SK-N-SH treated with all-trans-retinoic acid at 6 μM for 48 hours (cell line): ENCODE measurements around the gene CLDN24.

Experiments used
- ATAC-seq: fragments of 200-7000 bp; cut with Tn5 transposase; 3 replicates; pipeline ENCODE4 v1.9.1; 2020; ENCODE audit warnings: mild to moderate bottlenecking, moderate library complexity
- ARNTL ChIP-seq: fragments of 450-650 bp; formaldehyde crosslinking; IDR thresholded peaks from 2 replicates; pipeline ENCODE4 v1.5.0; 2020; ENCODE audit warnings: low read depth, mild to moderate bottlenecking, moderate library complexity, borderline replicate concordance
- BACH2 ChIP-seq: fragments of 250-450 bp; sonication (Bioruptor Pico); IDR thresholded peaks from 2 replicates; pipeline ENCODE4 v1.9.0; 2021; ENCODE audit warnings: mild to moderate bottlenecking, borderline replicate concordance
- CREB5 ChIP-seq: fragments of 250-450 bp; sonication (Bioruptor Pico); IDR thresholded peaks from 2 replicates; pipeline ENCODE4 v1.5.1; 2020; ENCODE audit warnings: low read depth, mild to moderate bottlenecking, moderate library complexity
- CSDC2 ChIP-seq: fragments of 250-450 bp; sonication (Bioruptor Pico); IDR thresholded peaks from 2 replicates; pipeline ENCODE4 v1.5.0; 2020; ENCODE audit warnings: mild to moderate bottlenecking, moderate library complexity
- CSRNP3 ChIP-seq: fragments of 250-450 bp; sonication (Bioruptor Pico); IDR thresholded peaks from 2 replicates; pipeline ENCODE4 v1.5.1; 2021; ENCODE audit warnings: mild to moderate bottlenecking, moderate library complexity
- ESRRG ChIP-seq: fragments of 250-450 bp; sonication (Bioruptor Pico); IDR thresholded peaks from 2 replicates; pipeline ENCODE4 v1.6.1; 2021; ENCODE audit warnings: mild to moderate bottlenecking
- GLIS3 ChIP-seq: fragments of 250-450 bp; sonication (Bioruptor Pico); IDR thresholded peaks from 2 replicates; pipeline ENCODE4 v1.5.0; 2020; ENCODE audit warnings: mild to moderate bottlenecking, moderate library complexity
- ISL1 ChIP-seq: fragments of 250-450 bp; sonication (Bioruptor Pico); IDR thresholded peaks from 2 replicates; pipeline ENCODE4 v2.1.2; 2022; ENCODE audit warnings: mild to moderate bottlenecking, moderate library complexity
- OSR1 ChIP-seq: fragments of 250-450 bp; sonication (Bioruptor Pico); IDR thresholded peaks from 2 replicates; pipeline ENCODE4 v1.8.0; 2022; ENCODE audit warnings: moderate library complexity, mild to moderate bottlenecking, inconsistent platforms
- PATZ1 ChIP-seq: fragments of 250-450 bp; sonication (Bioruptor Pico); IDR thresholded peaks from 2 replicates; pipeline ENCODE4 v1.8.0; 2020; ENCODE audit warnings: mild to moderate bottlenecking, moderate library complexity, borderline replicate concordance
- POU6F1 ChIP-seq: fragments of 250-450 bp; sonication (Bioruptor Pico); IDR thresholded peaks from 2 replicates; pipeline ENCODE4 v1.8.0; 2021; ENCODE audit warnings: low read depth, mild to moderate bottlenecking, moderate library complexity, borderline replicate concordance
- PPARA ChIP-seq: fragments of 250-450 bp; sonication (Bioruptor Pico); IDR thresholded peaks from 2 replicates; pipeline ENCODE4 v1.5.0; 2020; ENCODE audit warnings: mild to moderate bottlenecking, borderline replicate concordance
- RARB ChIP-seq: fragments of 250-450 bp; sonication (Bioruptor Pico); IDR thresholded peaks from 2 replicates; pipeline ENCODE4 v1.8.0; 2021; ENCODE audit warnings: mild to moderate bottlenecking, moderate library complexity
- SNAI2 ChIP-seq: fragments of 250-450 bp; sonication (Bioruptor Pico); IDR thresholded peaks from 2 replicates; pipeline ENCODE4 v1.5.0; 2020; ENCODE audit warnings: mild to moderate bottlenecking, moderate library complexity
- TCF4 ChIP-seq: fragments of 250-450 bp; sonication (Bioruptor Pico); IDR thresholded peaks from 2 replicates; pipeline ENCODE4 v1.8.0; 2021; ENCODE audit warnings: mild to moderate bottlenecking, moderate library complexity, borderline replicate concordance
- TOX ChIP-seq: fragments of 250-450 bp; sonication (Bioruptor Pico); IDR thresholded peaks from 2 replicates; pipeline ENCODE4 v1.8.0; 2021; ENCODE audit warnings: mild to moderate bottlenecking, moderate library complexity, borderline replicate concordance
- ZC3H10 ChIP-seq: fragments of 250-450 bp; sonication (Bioruptor Pico); IDR thresholded peaks from 2 replicates; pipeline ENCODE4 v1.5.1; 2021; ENCODE audit warnings: mild to moderate bottlenecking, moderate library complexity
- ZFP3 ChIP-seq: fragments of 250-450 bp; sonication (Bioruptor Pico); IDR thresholded peaks from 2 replicates; pipeline ENCODE4 v1.5.0; 2020; ENCODE audit warnings: mild to moderate bottlenecking, moderate library complexity
- ZFP30 ChIP-seq: fragments of 450-650 bp; formaldehyde crosslinking; IDR thresholded peaks from 2 replicates; pipeline ENCODE4 v1.5.0; 2022; ENCODE audit warnings: mild to moderate bottlenecking, moderate library complexity
- ZNF565 ChIP-seq: fragments of 450-650 bp; formaldehyde crosslinking; conservative IDR thresholded peaks from 2 replicates; pipeline ENCODE4 v1.5.0; 2020; ENCODE audit warnings: low read depth, mild to moderate bottlenecking, moderate library complexity
- ZNF70 ChIP-seq: fragments of 450-650 bp; formaldehyde crosslinking; IDR thresholded peaks from 2 replicates; pipeline ENCODE4 v1.5.0; 2020; ENCODE audit warnings: mild to moderate bottlenecking, moderate library complexity
- ZNF8 ChIP-seq: fragments of 450-650 bp; formaldehyde crosslinking; IDR thresholded peaks from 2 replicates; pipeline ENCODE4 v1.5.0; 2020; ENCODE audit warnings: mild to moderate bottlenecking, moderate library complexity

CLDN24 gene

GRCh38 chr4:183348136-183348535 is 25.9 kb upstream of the CLDN24 start (continued):
- TF ChIP-seq PATZ1 (CRISPR knock-in tag) (no peak), SNAI2 (CRISPR knock-in tag) (no peak), CREB5 (CRISPR knock-in tag) (no peak), CSDC2 (no peak), TOX (no peak), RARB (no peak), TCF4 (CRISPR knock-in tag) (no peak), GLIS3 (CRISPR knock-in tag) (no peak), CSRNP3 (no peak)

GRCh38 chr4:183347566-183347965 is 25.3 kb upstream of the CLDN24 start:
- ATAC-seq: no peak
- no peak for TF ChIP-seq TCF4 (CRISPR knock-in tag)
- TF ChIP-seq CREB5 (CRISPR knock-in tag): no peak
- TF ChIP-seq ARNTL (CRISPR knock-in tag): no peak
- no peak for TF ChIP-seq OSR1 (CRISPR knock-in tag)
- no peak for TF ChIP-seq ZNF565
- no peak for TF ChIP-seq ZNF8 (CRISPR knock-in tag)
- TF ChIP-seq RARB: no peak
- TF ChIP-seq CSRNP3: no peak
- no peak for TF ChIP-seq TOX
- no peak for TF ChIP-seq ESRRG
- TF ChIP-seq SNAI2 (CRISPR knock-in tag): no peak
- TF ChIP-seq PPARA (CRISPR knock-in tag): no peak
- no peak for TF ChIP-seq POU6F1 (CRISPR knock-in tag)
- no peak for TF ChIP-seq PATZ1 (CRISPR knock-in tag)
- no peak for TF ChIP-seq ZC3H10 (CRISPR knock-in tag)
- no peak for TF ChIP-seq ISL1 (CRISPR knock-in tag)
- TF ChIP-seq CSDC2: no peak

- no peak for TF ChIP-seq RARB
- TF ChIP-seq TOX: no peak
- no peak for TF ChIP-seq ZFP3
- no peak for TF ChIP-seq ISL1 (CRISPR knock-in tag)
- TF ChIP-seq ZNF565: no peak
- no peak for TF ChIP-seq CSDC2
- no peak for TF ChIP-seq ZNF8 (CRISPR knock-in tag)
- TF ChIP-seq TCF4 (CRISPR knock-in tag): no peak
- no peak for TF ChIP-seq CREB5 (CRISPR knock-in tag)
- no peak for TF ChIP-seq BACH2 (CRISPR knock-in tag)
- no peak for TF ChIP-seq SNAI2 (CRISPR knock-in tag)
- TF ChIP-seq GLIS3 (CRISPR knock-in tag): no peak
- no peak for TF ChIP-seq ESRRG
- TF ChIP-seq ARNTL (CRISPR knock-in tag): no peak
- TF ChIP-seq ZFP30 (CRISPR knock-in tag): no peak
- TF ChIP-seq PPARA (CRISPR knock-in tag): no peak
- TF ChIP-seq OSR1 (CRISPR knock-in tag): no peak
- TF ChIP-seq ZNF70 (CRISPR knock-in tag): no peak
- TF ChIP-seq ZC3H10 (CRISPR knock-in tag): no peak
- TF ChIP-seq POU6F1 (CRISPR knock-in tag): no peak
- no peak for ATAC-seq
These were observed 24.9 kb upstream of the CLDN24 start for GRCh38 chr4:183347146-183347545.
